Measurements from ENCODE around the gene PTPRCAP. TPM values are rescaled to one million over a fixed set of nuclear protein-coding genes. Genes with fewer than 3 reads are reported as not detected.

The PTPRCAP gene
- total RNA-seq, 1 experiment from 2014 or later, result 1.7 TPM

- H2BK120ac ChIP-seq (ENCODE audit: low read depth, low read length, poor library complexity, severe bottlenecking), result no peak overlapping the region
- no peak overlapping the region for H3K4ac ChIP-seq (ENCODE audit: low read depth, low read length)
- Mint-ChIP-seq H3K36me3 (ENCODE audit: insufficient read depth in 1 of 3, low read depth in 3 of 3) (peaks cover 14 to 48% (median 43%) of the 10 kb centered on the region in 3 experiments; a peak in 6 of 7 replicates), H3K4me3 (peak overlapping the region in 1 of 2 experiments; percentile 38; a peak in 1 of 5 replicates), H3K27me3 (ENCODE audit: low read depth) (no peaks in the 10 kb centered on the region; the same call in 1 of the 2 replicates), H3K9me3 (no peaks in the 10 kb centered on the region), H3K27ac (peak overlapping the region; percentile 44 to 94 (median 74); a peak in 5 of 7 replicates), H3K4me1 (peaks cover 4 to 10% of the 10 kb centered on the region in 2 experiments)
- no peak overlapping the region for H3K23ac ChIP-seq (ENCODE audit: insufficient read length, low read depth, low read length)
- no peak for DNase-seq
- no peak overlapping the region for H3T11ph ChIP-seq (ENCODE audit: low read length)
- H4K5ac ChIP-seq (ENCODE audit: insufficient read length, low read depth, low read length), result no peak overlapping the region
- H2BK15ac ChIP-seq (ENCODE audit: low read depth, low read length), result no peak overlapping the region
- no peak overlapping the region for H3K27ac ChIP-seq (ENCODE audit: insufficient read length, low read depth, low read length)
- no peak overlapping the region for H2AK5ac ChIP-seq (ENCODE audit: insufficient read length, low read length)
- H3K79me2 ChIP-seq (ENCODE audit: insufficient read depth, low read length), result no peaks in the 10 kb centered on the region
- no CpG with 5 or more reads among the region's 26 CpGs for WGBS (ENCODE audit: extremely low coverage, insufficient read length, low lambda C conversion rate)
- H3K4me2 ChIP-seq (ENCODE audit: insufficient read depth, insufficient read length, low read length), result no peak overlapping the region
- H3K23me2 ChIP-seq (ENCODE audit: insufficient read length, low read depth, low read length, poor library complexity, severe bottlenecking), result no peaks in the 10 kb centered on the region
- H3K9ac ChIP-seq (ENCODE audit: extremely low read depth, insufficient read length, low read length), result no peak overlapping the region
- no peak overlapping the region for H2BK20ac ChIP-seq (ENCODE audit: low read depth, low read length, poor library complexity, severe bottlenecking)
- no peaks in the 10 kb centered on the region for H3K79me1 ChIP-seq (ENCODE audit: insufficient read depth, low read depth, low read length, poor library complexity, severe bottlenecking)
- no peak for TF ChIP-seq CTCF (conservative IDR thresholded peaks at IDR 0.05)
- H3K14ac ChIP-seq (ENCODE audit: insufficient read depth, low read length), result no peak overlapping the region
- no peaks in the 10 kb centered on the region for H4K20me1 ChIP-seq (ENCODE audit: control insufficient read depth, insufficient read depth, insufficient read length)
- no peaks in the 10 kb centered on the region for H3K9me3 ChIP-seq (ENCODE audit: control insufficient read depth, low read depth, low read length)
- H3K4me1 ChIP-seq (ENCODE audit: insufficient read depth, low read length), result no peaks in the 10 kb centered on the region; the same call in 1 of the 2 replicates
- no peak overlapping the region for H2BK5ac ChIP-seq (ENCODE audit: insufficient read length, low read length)
- H2AFZ ChIP-seq (ENCODE audit: low read length), result no peak overlapping the region
- no peak overlapping the region for H3K56ac ChIP-seq (ENCODE audit: insufficient read length, low read depth, low read length)
- no peak overlapping the region for H3K18ac ChIP-seq (ENCODE audit: insufficient read length, low read depth, low read length)
- no peak overlapping the region for H4K8ac ChIP-seq (replicated peaks; ENCODE audit: insufficient read length, low read depth, low read length)
- peak overlapping the region; percentile 5 for H4K91ac ChIP-seq (ENCODE audit: insufficient read length, low read depth, low read length)
- H3K27me3 ChIP-seq (ENCODE audit: insufficient read depth, low read length), result no peaks in the 10 kb centered on the region
- no peak overlapping the region for H2BK12ac ChIP-seq (ENCODE audit: insufficient read length, low read depth, low read length)
These were observed 2.3 kb downstream of the PTPRCAP start for GRCh38 chr11:67435031-67435726.
